ENCODE results near the gene UMODL1. TPM values are rescaled to one million over a fixed set of nuclear protein-coding genes. Genes with fewer than 3 reads are reported as not detected.

Gene UMODL1
- polyA plus RNA-seq, 2 donors: 0.12 to 0.18 TPM

DNA sequence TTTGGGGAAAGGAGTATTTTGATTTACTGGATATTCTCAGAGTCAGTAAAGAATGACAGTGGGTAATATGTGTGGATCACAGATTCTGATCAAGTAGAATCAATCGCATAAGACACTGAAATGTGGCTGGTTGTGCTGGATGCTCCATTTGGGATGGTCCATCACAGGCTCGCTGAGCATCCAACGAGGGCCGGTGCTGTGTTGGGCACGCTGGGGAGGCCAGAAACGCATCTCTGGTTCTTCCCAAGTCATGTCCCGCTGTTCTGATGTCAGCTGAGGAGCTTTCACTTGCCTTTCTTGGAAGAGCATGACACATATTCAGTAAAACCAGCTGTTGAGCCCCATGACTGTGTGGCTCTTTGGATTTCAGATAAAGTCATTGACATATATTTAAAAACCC lies 72.0 kb downstream of the UMODL1 start:
- Histone ChIP-seq H3K36me3 (ENCODE audit: control insufficient read depth in 2 of 2, insufficient read depth in 2 of 2, low read length in 1 of 2) (no peaks in the 10 kb centered on the region), H3K27ac (ENCODE audit: low read depth in 2 of 2, low read length in 1 of 2) (no peak overlapping the region), H3K4me1 (ENCODE audit: control insufficient read depth in 2 of 2, insufficient read depth in 2 of 2, low read length in 1 of 2) (peaks cover 0 to 2% of the 10 kb centered on the region in 2 donors), H3K27me3 (ENCODE audit: control insufficient read depth in 1 of 2, insufficient read depth in 2 of 2, low read length in 2 of 2) (no peaks in the 10 kb centered on the region), H3K9me3 (ENCODE audit: control insufficient read depth in 2 of 2, insufficient read depth in 1 of 2, low read depth in 1 of 2, low read length in 1 of 2) (no peaks in the 10 kb centered on the region), H3K4me3 (ENCODE audit: low read depth in 1 of 2, low read length in 2 of 2) (no peak overlapping the region)
- 89 to 91% methylated on average over 7 of the region's 7 CpGs for WGBS, 2 donors

DNA sequence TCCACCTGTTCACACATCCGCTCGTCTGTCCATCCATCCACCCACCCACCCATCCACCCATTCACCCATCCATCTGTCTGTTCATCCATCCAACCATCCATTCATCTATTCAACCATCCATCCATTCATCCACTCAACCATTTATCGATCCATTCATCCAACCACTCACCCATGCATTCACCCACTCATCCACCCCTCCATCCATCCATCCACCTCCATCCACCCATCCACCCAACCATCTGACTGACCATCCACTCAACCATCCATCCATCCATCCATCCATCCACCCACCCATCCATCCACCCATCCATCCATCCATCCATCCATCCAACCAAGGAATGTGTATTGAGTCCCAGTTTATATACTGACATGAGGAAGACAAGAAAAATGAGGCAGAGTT lies 73.1 kb downstream of the UMODL1 start:
- Histone ChIP-seq H3K36me3 (ENCODE audit: control insufficient read depth in 2 of 2, insufficient read depth in 2 of 2, low read length in 1 of 2) (no peaks in the 10 kb centered on the region), H3K9me3 (ENCODE audit: control insufficient read depth in 2 of 2, insufficient read depth in 1 of 2, low read depth in 1 of 2, low read length in 1 of 2) (no peaks in the 10 kb centered on the region), H3K27ac (ENCODE audit: low read depth in 2 of 2, low read length in 1 of 2) (no peak overlapping the region), H3K4me1 (ENCODE audit: control insufficient read depth in 2 of 2, insufficient read depth in 2 of 2, low read length in 1 of 2) (peaks cover 0 to 2% of the 10 kb centered on the region in 2 donors), H3K4me3 (ENCODE audit: low read depth in 1 of 2, low read length in 2 of 2) (no peak overlapping the region), H3K27me3 (ENCODE audit: control insufficient read depth in 1 of 2, insufficient read depth in 2 of 2, low read length in 2 of 2) (no peaks in the 10 kb centered on the region)
- WGBS, 2 donors: 87 to 98% methylated on average over 3 of the region's 3 CpGs

DNA sequence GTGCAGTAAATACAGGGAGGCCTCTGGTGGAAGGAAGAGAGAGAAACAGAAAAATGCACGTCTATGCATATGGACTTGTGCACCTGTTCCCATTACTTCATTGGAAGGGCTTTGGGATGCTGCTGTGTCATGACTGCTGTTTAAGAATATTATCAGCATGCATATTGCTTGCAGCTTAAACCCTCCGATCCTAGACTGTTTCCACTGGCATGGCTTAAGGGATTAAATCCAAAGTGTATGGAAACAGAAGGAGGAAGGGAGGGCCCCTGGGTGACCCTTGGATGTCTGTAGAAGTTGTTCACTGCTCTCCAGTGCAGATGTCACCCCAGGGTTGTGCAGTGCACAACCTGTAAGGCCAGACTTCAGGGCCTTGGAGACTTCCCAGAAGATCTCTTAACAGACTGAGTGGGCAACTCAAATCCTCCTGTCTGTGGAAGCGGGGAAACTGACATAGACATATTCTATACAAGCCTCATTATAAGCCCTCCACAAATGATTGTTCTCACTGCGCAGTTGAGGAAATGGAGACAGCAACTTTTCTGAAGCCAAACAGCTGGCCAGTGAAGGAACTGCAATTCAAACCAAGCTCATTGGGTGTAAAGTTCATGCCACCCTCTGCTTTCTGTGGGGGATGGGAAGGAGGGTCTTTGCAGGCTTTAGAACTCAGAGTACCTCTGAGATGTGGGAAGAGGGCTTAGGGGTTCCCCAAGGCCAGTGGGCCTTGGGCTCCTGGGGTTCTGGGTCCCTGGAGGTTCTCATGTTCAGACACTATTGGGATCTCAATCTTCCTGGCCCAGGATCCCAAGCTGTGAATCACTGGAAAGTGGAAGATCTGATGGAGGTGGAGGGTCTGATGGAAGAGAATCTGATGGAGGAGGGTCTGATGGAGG lies 73.8 kb downstream of the UMODL1 start:
- 66 to 74% methylated on average over 4 of the region's 4 CpGs for WGBS, 2 donors
- Histone ChIP-seq H3K4me3 (ENCODE audit: low read depth in 1 of 2, low read length in 2 of 2) (no peak overlapping the region), H3K9me3 (ENCODE audit: control insufficient read depth in 2 of 2, insufficient read depth in 1 of 2, low read depth in 1 of 2, low read length in 1 of 2) (no peaks in the 10 kb centered on the region), H3K27me3 (ENCODE audit: control insufficient read depth in 1 of 2, insufficient read depth in 2 of 2, low read length in 2 of 2) (no peaks in the 10 kb centered on the region), H3K27ac (ENCODE audit: low read depth in 2 of 2, low read length in 1 of 2) (no peak overlapping the region), H3K36me3 (ENCODE audit: control insufficient read depth in 2 of 2, insufficient read depth in 2 of 2, low read length in 1 of 2) (no peaks in the 10 kb centered on the region), H3K4me1 (ENCODE audit: control insufficient read depth in 2 of 2, insufficient read depth in 2 of 2, low read length in 1 of 2) (peaks cover 0 to 4% of the 10 kb centered on the region in 2 donors)

DNA sequence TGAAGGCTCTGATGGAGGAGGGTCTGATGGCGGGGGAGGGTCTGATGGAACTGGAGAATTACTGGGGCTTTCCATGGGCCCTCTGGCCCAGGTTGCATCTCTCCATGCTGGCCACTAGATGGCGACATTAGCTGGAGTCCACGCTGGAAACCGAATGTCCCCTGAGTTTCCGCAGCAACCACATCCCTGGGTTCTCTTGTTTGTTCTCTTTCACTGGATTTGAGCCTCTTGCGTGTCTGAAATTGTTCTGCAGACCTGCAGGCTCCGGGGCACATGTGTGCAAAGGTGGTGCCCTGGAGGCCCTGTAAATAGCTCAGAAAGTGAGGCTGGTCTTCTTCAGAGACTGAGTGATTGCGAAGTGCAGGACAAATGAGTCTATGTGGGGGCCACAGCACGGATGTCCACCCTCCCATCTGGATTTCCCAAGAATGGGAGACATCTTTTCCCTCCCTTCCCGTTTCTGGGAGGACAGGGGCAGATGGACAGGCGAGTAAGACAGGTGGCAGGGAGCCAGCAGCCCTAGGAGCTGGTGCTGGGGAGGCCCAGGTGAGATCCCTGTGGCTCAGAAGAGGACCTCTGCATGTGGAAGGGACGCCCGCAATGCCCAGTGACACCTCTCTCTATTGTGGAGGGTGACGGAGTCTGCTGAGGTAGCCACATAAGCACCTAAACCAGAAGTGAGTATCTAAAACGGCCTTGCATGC lies 74.6 kb downstream of the UMODL1 start:
- 35 to 36% methylated on average over 15 of the region's 15 CpGs for WGBS, 2 donors
- H3K4me3 ChIP-seq (ENCODE audit: low read depth in 1 of 2, low read length in 2 of 2): no peak overlapping the region
- no peak overlapping the region for H3K27ac ChIP-seq (ENCODE audit: low read depth in 2 of 2, low read length in 1 of 2)
- H3K27me3 ChIP-seq (ENCODE audit: control insufficient read depth in 1 of 2, insufficient read depth in 2 of 2, low read length in 2 of 2): no peaks in the 10 kb centered on the region
- H3K36me3 ChIP-seq (ENCODE audit: control insufficient read depth in 2 of 2, insufficient read depth in 2 of 2, low read length in 1 of 2): no peaks in the 10 kb centered on the region
- H3K4me1 ChIP-seq (ENCODE audit: control insufficient read depth in 2 of 2, insufficient read depth in 2 of 2, low read length in 1 of 2): peaks cover 0 to 2% of the 10 kb centered on the region in 2 donors
- H3K9me3 ChIP-seq (ENCODE audit: control insufficient read depth in 2 of 2, insufficient read depth in 1 of 2, low read depth in 1 of 2, low read length in 1 of 2): no peaks in the 10 kb centered on the region

DNA sequence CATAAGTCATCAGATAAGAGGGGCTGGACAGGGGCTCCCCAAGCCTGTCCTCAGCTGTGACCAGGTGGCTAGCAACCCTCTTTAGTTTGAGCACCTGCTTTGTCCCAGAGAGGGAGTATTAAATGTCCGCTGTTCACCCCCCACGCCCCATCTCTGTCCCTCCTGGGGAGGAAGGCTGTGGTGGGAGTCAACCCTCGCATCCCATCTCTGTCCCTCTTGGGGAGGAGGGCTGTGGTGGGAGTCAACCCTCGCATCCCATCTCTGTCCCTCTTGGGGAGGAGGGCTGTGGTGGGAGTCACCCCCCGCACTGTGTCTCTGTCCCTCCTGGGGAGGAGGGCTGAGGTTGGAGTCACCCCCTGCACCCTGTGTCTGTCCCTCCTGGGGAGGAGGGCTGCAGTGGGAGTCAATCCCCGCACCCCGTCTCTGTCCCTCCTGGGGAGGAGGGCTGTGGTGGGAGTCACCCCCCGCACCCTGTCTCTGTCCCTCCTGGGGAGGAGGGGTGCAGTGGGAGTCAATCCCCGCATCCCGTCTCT lies 75.2 kb downstream of the UMODL1 start:
- Histone ChIP-seq H3K27ac (ENCODE audit: low read depth in 2 of 2, low read length in 1 of 2) (no peak overlapping the region), H3K4me1 (ENCODE audit: control insufficient read depth in 2 of 2, insufficient read depth in 2 of 2, low read length in 1 of 2) (peaks cover 0 to 5% of the 10 kb centered on the region in 2 donors), H3K9me3 (ENCODE audit: control insufficient read depth in 2 of 2, insufficient read depth in 1 of 2, low read depth in 1 of 2, low read length in 1 of 2) (no peaks in the 10 kb centered on the region), H3K4me3 (ENCODE audit: low read depth in 1 of 2, low read length in 2 of 2) (no peak overlapping the region), H3K36me3 (ENCODE audit: control insufficient read depth in 2 of 2, insufficient read depth in 2 of 2, low read length in 1 of 2) (no peaks in the 10 kb centered on the region), H3K27me3 (ENCODE audit: control insufficient read depth in 1 of 2, insufficient read depth in 2 of 2, low read length in 2 of 2) (no peaks in the 10 kb centered on the region)
- 87 to 95% methylated on average over 10 of the region's 10 CpGs for WGBS, 2 donors

DNA sequence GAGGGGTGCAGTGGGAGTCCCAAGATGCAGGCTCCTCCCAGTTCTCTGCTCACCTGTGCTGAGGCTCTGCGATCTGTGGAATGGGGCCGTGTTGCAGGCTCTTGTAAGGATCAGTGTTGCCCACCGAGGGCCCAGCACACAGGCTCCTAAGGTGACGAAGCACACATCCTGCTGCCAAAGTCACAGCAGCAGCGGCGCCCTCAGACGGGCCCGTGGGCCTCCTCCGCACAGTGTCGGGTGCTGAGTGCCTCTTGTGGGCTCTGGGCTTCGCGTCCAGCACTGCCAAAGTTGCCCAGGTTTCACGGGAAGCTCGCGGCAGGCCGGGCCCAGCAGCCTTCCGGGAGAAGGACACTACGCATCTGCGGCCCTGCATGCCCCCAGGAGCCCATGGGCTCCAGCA lies 75.7 kb downstream of the UMODL1 start:
- no peaks in the 10 kb centered on the region for H3K9me3 ChIP-seq (ENCODE audit: control insufficient read depth in 2 of 2, insufficient read depth in 1 of 2, low read depth in 1 of 2, low read length in 1 of 2)
- no peaks in the 10 kb centered on the region for H3K27me3 ChIP-seq (ENCODE audit: control insufficient read depth in 1 of 2, insufficient read depth in 2 of 2, low read length in 2 of 2)
- 81 to 91% methylated on average over 19 of the region's 19 CpGs for WGBS, 2 donors
- no peaks in the 10 kb centered on the region for H3K36me3 ChIP-seq (ENCODE audit: control insufficient read depth in 2 of 2, insufficient read depth in 2 of 2, low read length in 1 of 2)
- H3K4me3 ChIP-seq (ENCODE audit: low read depth in 1 of 2, low read length in 2 of 2): no peak overlapping the region
- peaks cover 0 to 5% of the 10 kb centered on the region in 2 donors for H3K4me1 ChIP-seq (ENCODE audit: control insufficient read depth in 2 of 2, insufficient read depth in 2 of 2, low read length in 1 of 2)
- no peak overlapping the region for H3K27ac ChIP-seq (ENCODE audit: low read depth in 2 of 2, low read length in 1 of 2)

DNA sequence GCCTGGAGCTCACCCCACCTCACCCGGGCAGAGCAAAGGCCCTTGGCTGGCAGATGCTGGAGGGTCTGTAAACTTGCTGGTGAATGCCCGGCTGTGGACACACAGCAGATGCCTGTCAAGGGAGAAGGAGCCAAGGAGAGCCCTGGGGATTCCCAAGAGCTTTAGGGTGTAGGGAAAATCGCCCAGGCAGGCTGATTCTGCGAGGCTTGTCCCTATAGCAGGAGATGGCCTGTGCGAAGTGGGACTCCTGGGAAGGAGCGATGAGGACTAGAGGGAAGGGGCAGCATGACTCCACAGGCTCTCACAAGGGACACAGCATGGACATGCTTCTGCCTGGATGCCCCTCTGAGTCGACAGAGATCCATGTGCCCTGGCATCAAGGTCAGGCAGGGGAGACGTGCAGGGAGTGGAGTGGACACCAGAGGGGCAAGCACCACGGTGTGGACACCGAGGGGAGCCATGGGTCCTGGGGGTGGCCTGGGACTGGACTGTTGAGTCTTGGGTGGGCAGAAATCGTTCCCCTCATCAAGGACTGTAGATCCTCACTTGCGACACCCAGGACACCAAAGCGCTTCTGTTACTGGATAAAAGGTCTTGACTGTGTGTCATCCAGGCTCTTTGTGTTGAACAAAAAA lies 76.4 kb downstream of the UMODL1 start:
- H3K4me1 ChIP-seq (ENCODE audit: control insufficient read depth in 2 of 2, insufficient read depth in 2 of 2, low read length in 1 of 2): peaks cover 0 to 5% of the 10 kb centered on the region in 2 donors
- 81 to 82% methylated on average over 13 of the region's 13 CpGs for WGBS, 2 donors

DNA sequence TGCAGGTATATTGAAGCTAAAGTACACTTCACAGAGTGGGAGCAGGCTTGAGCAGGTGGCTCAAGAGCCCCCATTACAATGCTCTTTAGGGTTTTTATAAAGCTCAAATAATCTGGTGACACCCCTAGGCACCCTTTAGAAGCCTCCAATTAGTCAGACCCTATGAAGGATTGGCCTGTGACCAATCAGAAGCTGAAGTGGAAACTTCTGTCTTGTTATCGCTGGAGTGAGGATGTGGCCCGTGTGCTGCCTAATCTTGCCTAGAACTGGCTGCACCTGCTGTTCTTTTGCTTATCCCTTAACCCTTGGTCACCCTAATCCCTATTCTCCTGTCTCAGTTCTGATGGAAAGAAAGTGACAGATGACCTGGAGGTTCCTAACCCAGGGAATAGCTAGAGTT lies 77.0 kb downstream of the UMODL1 start:
- Histone ChIP-seq H3K4me1 (ENCODE audit: control insufficient read depth in 2 of 2, insufficient read depth in 2 of 2, low read length in 1 of 2) (peaks cover 0 to 5% of the 10 kb centered on the region in 2 donors), H3K36me3 (ENCODE audit: control insufficient read depth in 2 of 2, insufficient read depth in 2 of 2, low read length in 1 of 2) (no peaks in the 10 kb centered on the region), H3K9me3 (ENCODE audit: control insufficient read depth in 2 of 2, insufficient read depth in 1 of 2, low read depth in 1 of 2, low read length in 1 of 2) (no peaks in the 10 kb centered on the region), H3K27me3 (ENCODE audit: control insufficient read depth in 1 of 2, insufficient read depth in 2 of 2, low read length in 2 of 2) (no peaks in the 10 kb centered on the region), H3K27ac (ENCODE audit: low read depth in 2 of 2, low read length in 1 of 2) (no peak overlapping the region), H3K4me3 (ENCODE audit: low read depth in 1 of 2, low read length in 2 of 2) (no peak overlapping the region)
- 30 to 38% methylated on average over 2 of the region's 2 CpGs for WGBS, 2 donors

More for the DNA sequence above, 76.4 kb downstream of the UMODL1 start:
- H3K27ac ChIP-seq (ENCODE audit: low read depth in 2 of 2, low read length in 1 of 2): no peak overlapping the region
- no peak overlapping the region for H3K4me3 ChIP-seq (ENCODE audit: low read depth in 1 of 2, low read length in 2 of 2)
- H3K36me3 ChIP-seq (ENCODE audit: control insufficient read depth in 2 of 2, insufficient read depth in 2 of 2, low read length in 1 of 2): no peaks in the 10 kb centered on the region
- no peaks in the 10 kb centered on the region for H3K9me3 ChIP-seq (ENCODE audit: control insufficient read depth in 2 of 2, insufficient read depth in 1 of 2, low read depth in 1 of 2, low read length in 1 of 2)
- H3K27me3 ChIP-seq (ENCODE audit: control insufficient read depth in 1 of 2, insufficient read depth in 2 of 2, low read length in 2 of 2): no peaks in the 10 kb centered on the region

DNA sequence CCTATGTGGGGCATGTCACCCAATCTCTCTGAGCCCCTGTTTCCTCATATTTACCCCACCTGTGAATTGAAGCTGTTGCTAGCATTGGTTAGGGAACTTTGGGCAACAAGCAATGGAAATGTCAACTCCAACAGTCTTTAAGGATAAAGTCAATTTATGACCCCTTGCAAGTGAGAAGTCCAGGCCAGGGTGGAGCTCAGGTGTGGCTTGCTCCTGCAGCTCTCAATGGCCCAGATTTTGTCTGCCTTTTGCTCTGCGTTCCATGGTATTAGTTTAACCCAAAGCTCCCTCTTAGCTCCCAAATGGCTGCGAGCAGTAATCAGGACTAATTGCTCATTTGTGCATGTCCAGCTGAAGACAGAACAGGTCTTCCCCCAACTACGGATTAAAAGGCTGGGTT lies 77.5 kb downstream of the UMODL1 start:
- Histone ChIP-seq H3K36me3 (ENCODE audit: control insufficient read depth in 2 of 2, insufficient read depth in 2 of 2, low read length in 1 of 2) (no peaks in the 10 kb centered on the region), H3K9me3 (ENCODE audit: control insufficient read depth in 2 of 2, insufficient read depth in 1 of 2, low read depth in 1 of 2, low read length in 1 of 2) (no peaks in the 10 kb centered on the region), H3K27me3 (ENCODE audit: control insufficient read depth in 1 of 2, insufficient read depth in 2 of 2, low read length in 2 of 2) (no peaks in the 10 kb centered on the region), H3K27ac (ENCODE audit: low read depth in 2 of 2, low read length in 1 of 2) (no peak overlapping the region), H3K4me3 (ENCODE audit: low read depth in 1 of 2, low read length in 2 of 2) (no peak overlapping the region), H3K4me1 (ENCODE audit: control insufficient read depth in 2 of 2, insufficient read depth in 2 of 2, low read length in 1 of 2) (peaks cover 0 to 5% of the 10 kb centered on the region in 2 donors)
- WGBS, 2 donors: 94% methylated on average over 3 of the region's 3 CpGs

Data from esophagus (tissue), 2 donors.